ENCODE data around the gene LARGE1. TPM values are rescaled to one million over a fixed set of nuclear protein-coding genes. Genes with fewer than 3 reads are reported as not detected.

Gene LARGE1
- total and polyA plus RNA-seq, 2 experiments from 2014 or later = 1.5 to 12.8 TPM

DNA sequence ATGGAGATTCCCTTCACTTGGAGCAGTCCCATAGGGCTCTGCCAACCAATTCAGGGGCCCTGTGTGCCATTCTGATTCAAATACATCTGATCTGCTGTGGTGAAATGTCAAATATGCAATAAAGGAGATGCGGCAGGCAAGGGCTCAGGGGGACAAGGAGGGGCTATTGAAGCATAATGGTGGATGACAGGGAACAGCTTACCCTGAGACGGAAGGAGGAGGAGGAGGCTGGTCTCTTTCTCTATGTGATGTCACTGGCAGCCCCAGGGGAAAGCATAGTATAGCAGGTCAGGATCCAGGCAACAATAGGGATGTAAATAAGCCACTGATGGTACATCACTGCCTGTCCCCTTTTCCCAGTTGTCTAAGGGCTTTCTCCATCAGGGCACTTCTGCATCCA lies 511.2 kb downstream of the LARGE1 start:
- no peaks in the 10 kb centered on the region for H3K9me3 ChIP-seq (ENCODE audit: low read depth)
- H3K79me2 ChIP-seq (ENCODE audit: insufficient read depth) = no peaks in the 10 kb centered on the region
- H3K4me2 ChIP-seq (ENCODE audit: unreplicated experiment) = no peak overlapping the region
- no peak overlapping the region for H3K9ac ChIP-seq
- in situ Hi-C loops (cut with MboI) = no loop called here
- no peak overlapping the region for H3K4me3 ChIP-seq
- no peak overlapping the region for H2AFZ ChIP-seq
- no peaks in the 10 kb centered on the region for H3K9me2 ChIP-seq (ENCODE audit: insufficient read depth)
- TF ChIP-seq EZH2 (IDR thresholded peaks at IDR 0.05; ENCODE audit: insufficient read depth, poor library complexity, severe bottlenecking) (no peak), EZH2phosphoT487 (IDR thresholded peaks at IDR 0.05; ENCODE audit: insufficient read depth, low read depth) (no peak)
- no peak overlapping the region for H3K27ac ChIP-seq
- H3F3A ChIP-seq (ENCODE audit: insufficient read depth) = no peaks in the 10 kb centered on the region
- H3K36me3 ChIP-seq (ENCODE audit: low read depth) = no peaks in the 10 kb centered on the region
- H3K27me3 ChIP-seq (replicated peaks; ENCODE audit: insufficient read depth) = no peaks in the 10 kb centered on the region
- no peaks in the 10 kb centered on the region for H4K20me1 ChIP-seq (ENCODE audit: insufficient read depth)
- WGBS, 2 experiments (ENCODE audit: low coverage in 1 of 2, low lambda C conversion rate in 2 of 2, missing lambda C conversion rate in 2 of 2) = 93 to 97% methylated on average over 2 of the region's 2 CpGs
- no peaks in the 10 kb centered on the region for H3K4me1 ChIP-seq (ENCODE audit: insufficient read depth)
- DNase-seq = no peak

DNA sequence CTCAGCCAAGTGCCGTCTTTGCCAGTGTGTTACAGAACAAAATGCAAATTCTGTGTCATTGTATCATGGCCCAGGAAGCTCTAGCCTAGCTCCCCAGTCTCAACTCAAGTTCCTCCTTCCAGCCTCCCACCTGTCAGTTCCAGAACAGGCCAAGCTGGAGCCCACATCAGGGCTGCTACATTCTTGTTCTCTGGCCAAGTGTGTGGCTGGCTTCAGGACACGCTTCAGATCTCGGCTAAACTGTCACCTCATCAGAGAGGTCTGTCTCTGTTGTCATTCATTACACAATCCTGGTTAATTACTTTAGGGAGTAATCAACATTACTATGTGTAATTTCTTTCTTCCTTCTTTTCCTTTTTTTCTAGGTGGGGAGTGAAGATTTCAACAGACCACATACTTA lies 515.1 kb downstream of the LARGE1 start:
- TF ChIP-seq EZH2 (IDR thresholded peaks at IDR 0.05; ENCODE audit: insufficient read depth, poor library complexity, severe bottlenecking) (no peak), EZH2phosphoT487 (IDR thresholded peaks at IDR 0.05; ENCODE audit: insufficient read depth, low read depth) (no peak)
- Histone ChIP-seq H3K4me3 (no peak overlapping the region), H4K20me1 (ENCODE audit: insufficient read depth) (no peaks in the 10 kb centered on the region), H3K4me1 (ENCODE audit: insufficient read depth) (no peaks in the 10 kb centered on the region), H3K9ac (no peak overlapping the region), H2AFZ (no peak overlapping the region), H3F3A (ENCODE audit: insufficient read depth) (no peaks in the 10 kb centered on the region), H3K9me2 (ENCODE audit: insufficient read depth) (no peaks in the 10 kb centered on the region), H3K27me3 (replicated peaks; ENCODE audit: insufficient read depth) (no peaks in the 10 kb centered on the region), H3K27ac (no peak overlapping the region), H3K9me3 (ENCODE audit: low read depth) (no peaks in the 10 kb centered on the region), H3K36me3 (ENCODE audit: low read depth) (no peaks in the 10 kb centered on the region), H3K79me2 (ENCODE audit: insufficient read depth) (no peaks in the 10 kb centered on the region), H3K4me2 (ENCODE audit: unreplicated experiment) (no peak overlapping the region)
- 85 to 91% methylated on average over 3 of the region's 3 CpGs for WGBS, 2 experiments (ENCODE audit: low coverage in 1 of 2, low lambda C conversion rate in 2 of 2, missing lambda C conversion rate in 2 of 2)
- DNase-seq = no peak
- in situ Hi-C loops (cut with MboI) = no loop called here

DNA sequence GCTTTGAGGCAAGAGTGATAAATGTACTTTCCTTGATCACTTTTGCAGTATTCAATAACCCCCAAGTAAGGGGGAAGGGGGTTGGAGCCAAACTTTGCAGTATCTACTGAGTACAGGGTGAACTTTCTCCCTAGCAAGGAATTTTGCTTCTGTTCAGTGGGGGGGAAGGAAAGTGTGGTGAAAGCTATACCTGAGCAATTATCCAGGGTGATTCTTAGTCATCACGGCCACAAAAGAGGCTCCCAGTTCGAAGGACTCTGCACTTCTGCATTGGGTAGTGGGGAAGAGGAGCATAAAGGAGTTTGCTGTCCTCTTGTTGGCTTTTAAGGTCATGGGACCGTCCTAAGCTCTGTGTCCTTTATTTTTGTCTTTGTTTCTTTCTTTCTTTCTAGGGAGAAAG lies 515.6 kb downstream of the LARGE1 start:
- DNase-seq = no peak
- H4K20me1 ChIP-seq (ENCODE audit: insufficient read depth) = no peaks in the 10 kb centered on the region
- no peak overlapping the region for H3K9ac ChIP-seq
- H3K9me2 ChIP-seq (ENCODE audit: insufficient read depth) = no peaks in the 10 kb centered on the region
- H3K27ac ChIP-seq = no peak overlapping the region
- 91 to 95% methylated on average over 3 of the region's 3 CpGs for WGBS, 2 experiments (ENCODE audit: low coverage in 1 of 2, low lambda C conversion rate in 2 of 2, missing lambda C conversion rate in 2 of 2)
- TF ChIP-seq EZH2phosphoT487 (IDR thresholded peaks at IDR 0.05; ENCODE audit: insufficient read depth, low read depth) = no peak
- TF ChIP-seq EZH2 (IDR thresholded peaks at IDR 0.05; ENCODE audit: insufficient read depth, poor library complexity, severe bottlenecking) = no peak
- no peaks in the 10 kb centered on the region for H3K4me1 ChIP-seq (ENCODE audit: insufficient read depth)
- in situ Hi-C loops (cut with MboI) = no loop called here
- no peaks in the 10 kb centered on the region for H3F3A ChIP-seq (ENCODE audit: insufficient read depth)
- no peaks in the 10 kb centered on the region for H3K9me3 ChIP-seq (ENCODE audit: low read depth)
- no peaks in the 10 kb centered on the region for H3K27me3 ChIP-seq (replicated peaks; ENCODE audit: insufficient read depth)
- H2AFZ ChIP-seq = no peak overlapping the region
- H3K79me2 ChIP-seq (ENCODE audit: insufficient read depth) = no peaks in the 10 kb centered on the region
- no peak overlapping the region for H3K4me2 ChIP-seq (ENCODE audit: unreplicated experiment)
- no peak overlapping the region for H3K4me3 ChIP-seq
- H3K36me3 ChIP-seq (ENCODE audit: low read depth) = no peaks in the 10 kb centered on the region

DNA sequence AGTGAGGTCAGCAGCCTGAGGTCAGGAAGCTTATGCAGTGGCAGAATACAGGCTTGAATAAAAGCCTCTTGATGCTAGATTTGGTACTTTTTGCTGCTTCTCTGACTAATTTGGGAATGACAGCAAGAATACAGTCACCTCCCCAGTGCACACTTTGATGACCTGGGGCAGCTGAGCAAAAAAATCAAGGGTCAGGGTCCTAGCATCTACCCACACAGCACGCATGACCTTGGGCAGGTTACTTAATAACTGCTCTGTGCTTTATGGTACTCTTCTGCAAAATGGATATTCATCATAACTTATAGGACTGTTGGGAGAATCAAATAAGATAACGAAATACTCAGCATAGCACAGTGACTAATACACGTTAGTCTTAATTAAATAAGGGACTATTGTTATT lies 518.0 kb downstream of the LARGE1 start:
- Histone ChIP-seq H3K9me3 (ENCODE audit: low read depth) (no peaks in the 10 kb centered on the region), H3K4me2 (ENCODE audit: unreplicated experiment) (no peak overlapping the region), H3K9ac (no peak overlapping the region), H3K36me3 (ENCODE audit: low read depth) (no peaks in the 10 kb centered on the region), H3K27me3 (replicated peaks; ENCODE audit: insufficient read depth) (no peaks in the 10 kb centered on the region), H3F3A (ENCODE audit: insufficient read depth) (no peaks in the 10 kb centered on the region), H4K20me1 (ENCODE audit: insufficient read depth) (no peaks in the 10 kb centered on the region), H3K4me3 (no peak overlapping the region), H3K79me2 (ENCODE audit: insufficient read depth) (no peaks in the 10 kb centered on the region), H3K9me2 (ENCODE audit: insufficient read depth) (no peaks in the 10 kb centered on the region), H3K4me1 (ENCODE audit: insufficient read depth) (no peaks in the 10 kb centered on the region), H2AFZ (no peak overlapping the region), H3K27ac (no peak overlapping the region)
- 97% methylated on average over 3 of the region's 3 CpGs for WGBS, 2 experiments (ENCODE audit: low coverage in 1 of 2, low lambda C conversion rate in 2 of 2, missing lambda C conversion rate in 2 of 2)
- in situ Hi-C loops (cut with MboI) = no loop called here
- no peak for DNase-seq
- TF ChIP-seq EZH2phosphoT487 (IDR thresholded peaks at IDR 0.05; ENCODE audit: insufficient read depth, low read depth) (no peak), EZH2 (IDR thresholded peaks at IDR 0.05; ENCODE audit: insufficient read depth, poor library complexity, severe bottlenecking) (no peak)

DNA sequence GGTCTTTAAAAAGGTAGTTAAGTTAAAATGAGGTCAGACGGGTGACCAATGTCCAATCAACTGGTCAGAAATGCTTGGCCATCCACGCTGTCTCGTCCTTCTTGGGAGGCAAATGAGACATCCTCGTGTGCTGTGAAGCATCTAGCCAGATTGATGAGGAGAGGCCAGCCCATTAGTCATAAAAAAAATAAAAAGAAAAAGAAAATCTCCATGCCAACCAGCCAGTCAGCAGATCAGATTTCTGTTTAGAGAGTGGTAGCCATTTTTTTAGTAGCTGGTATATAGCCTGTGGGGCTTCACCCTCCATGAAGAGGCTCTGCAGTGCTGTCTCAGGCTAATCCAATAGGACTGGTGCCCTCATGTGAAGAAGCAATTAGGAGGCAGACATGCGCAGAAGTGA lies 519.0 kb downstream of the LARGE1 start:
- Histone ChIP-seq H3K36me3 (ENCODE audit: low read depth) (no peaks in the 10 kb centered on the region), H3F3A (ENCODE audit: insufficient read depth) (no peaks in the 10 kb centered on the region), H3K27ac (no peak overlapping the region), H2AFZ (no peak overlapping the region), H3K9me2 (ENCODE audit: insufficient read depth) (no peaks in the 10 kb centered on the region), H3K4me1 (ENCODE audit: insufficient read depth) (no peaks in the 10 kb centered on the region), H3K4me3 (no peak overlapping the region), H3K9me3 (ENCODE audit: low read depth) (no peaks in the 10 kb centered on the region), H3K4me2 (ENCODE audit: unreplicated experiment) (no peak overlapping the region), H3K79me2 (ENCODE audit: insufficient read depth) (no peaks in the 10 kb centered on the region), H4K20me1 (ENCODE audit: insufficient read depth) (no peaks in the 10 kb centered on the region), H3K9ac (no peak overlapping the region), H3K27me3 (replicated peaks; ENCODE audit: insufficient read depth) (no peaks in the 10 kb centered on the region)
- DNase-seq = peak; percentile 71
- in situ Hi-C loops (cut with MboI) = no loop called here
- TF ChIP-seq EZH2phosphoT487 (IDR thresholded peaks at IDR 0.05; ENCODE audit: insufficient read depth, low read depth) (no peak), EZH2 (IDR thresholded peaks at IDR 0.05; ENCODE audit: insufficient read depth, poor library complexity, severe bottlenecking) (no peak)
- 73 to 74% methylated on average over 5 of the region's 5 CpGs for WGBS, 2 experiments (ENCODE audit: low coverage in 1 of 2, low lambda C conversion rate in 2 of 2, missing lambda C conversion rate in 2 of 2)

Measured in GM23248 (cell line).